ENCODE data around the gene KDM8. TPM values are rescaled to one million over a fixed set of nuclear protein-coding genes. Genes with fewer than 3 reads are reported as not detected.

KDM8 gene
- total RNA-seq, 4 donors from 2014 or later, result 2.5 to 7.1 (median 3.7) TPM

DNA sequence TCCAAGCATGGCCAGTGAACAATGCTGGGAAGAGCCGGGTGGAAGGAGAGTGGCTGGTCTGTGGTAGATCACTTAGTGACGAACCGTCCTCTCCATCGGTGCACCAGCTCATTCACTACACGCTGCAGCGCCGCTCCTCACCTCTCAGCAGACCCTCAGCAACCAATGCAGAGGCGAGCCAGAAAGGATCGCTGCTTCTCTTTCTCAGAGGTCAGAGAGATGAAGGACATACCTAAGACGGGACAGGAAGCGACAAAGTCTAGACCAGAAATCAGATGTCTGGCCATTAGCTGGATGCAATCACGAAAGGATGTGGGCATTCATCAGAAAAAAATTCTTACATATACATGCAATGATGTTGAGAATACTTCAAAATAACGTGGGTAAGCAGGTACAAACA, 38.3 kb downstream of the KDM8 start:
- no peak for DNase-seq (ENCODE audit: extremely low spot score)
- intact Hi-C loops (cut with DNase I), result loop anchor here (5.0 kb wide), 2 partner anchors 76 to 96 kb away; no protein-coding TSS in a partner anchor
- peaks cover 0 to 5% (median 0%) of the 10 kb centered on the region in 4 donors for H3K36me3 ChIP-seq
- peaks cover 63 to 93% (median 89%) of the 10 kb centered on the region in 4 donors for H3K4me1 ChIP-seq
- no peaks in the 10 kb centered on the region for H3K27me3 ChIP-seq
- peak overlapping the region; percentile 80 to 89 (median 84) for H3K27ac ChIP-seq (replicated peaks in 1 of 4)
- H3K9me3 ChIP-seq, result no peaks in the 10 kb centered on the region
- WGBS, result 80% methylated on average over 13 of the region's 13 CpGs
- H3K4me3 ChIP-seq, result no peak overlapping the region
- TF ChIP-seq, protein P1, sequence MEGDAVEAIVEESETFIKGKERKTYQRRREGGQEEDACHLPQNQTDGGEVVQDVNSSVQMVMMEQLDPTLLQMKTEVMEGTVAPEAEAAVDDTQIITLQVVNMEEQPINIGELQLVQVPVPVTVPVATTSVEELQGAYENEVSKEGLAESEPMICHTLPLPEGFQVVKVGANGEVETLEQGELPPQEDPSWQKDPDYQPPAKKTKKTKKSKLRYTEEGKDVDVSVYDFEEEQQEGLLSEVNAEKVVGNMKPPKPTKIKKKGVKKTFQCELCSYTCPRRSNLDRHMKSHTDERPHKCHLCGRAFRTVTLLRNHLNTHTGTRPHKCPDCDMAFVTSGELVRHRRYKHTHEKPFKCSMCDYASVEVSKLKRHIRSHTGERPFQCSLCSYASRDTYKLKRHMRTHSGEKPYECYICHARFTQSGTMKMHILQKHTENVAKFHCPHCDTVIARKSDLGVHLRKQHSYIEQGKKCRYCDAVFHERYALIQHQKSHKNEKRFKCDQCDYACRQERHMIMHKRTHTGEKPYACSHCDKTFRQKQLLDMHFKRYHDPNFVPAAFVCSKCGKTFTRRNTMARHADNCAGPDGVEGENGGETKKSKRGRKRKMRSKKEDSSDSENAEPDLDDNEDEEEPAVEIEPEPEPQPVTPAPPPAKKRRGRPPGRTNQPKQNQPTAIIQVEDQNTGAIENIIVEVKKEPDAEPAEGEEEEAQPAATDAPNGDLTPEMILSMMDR (IDR thresholded peaks at IDR 0.05), result no peak
- TF ChIP-seq EP300 (IDR thresholded peaks at IDR 0.05) (no peak), POLR2AphosphoS5 (IDR thresholded peaks at IDR 0.05) (no peak), POLR2A (IDR thresholded peaks at IDR 0.05; ENCODE audit: low read depth) (no peak)

DNA sequence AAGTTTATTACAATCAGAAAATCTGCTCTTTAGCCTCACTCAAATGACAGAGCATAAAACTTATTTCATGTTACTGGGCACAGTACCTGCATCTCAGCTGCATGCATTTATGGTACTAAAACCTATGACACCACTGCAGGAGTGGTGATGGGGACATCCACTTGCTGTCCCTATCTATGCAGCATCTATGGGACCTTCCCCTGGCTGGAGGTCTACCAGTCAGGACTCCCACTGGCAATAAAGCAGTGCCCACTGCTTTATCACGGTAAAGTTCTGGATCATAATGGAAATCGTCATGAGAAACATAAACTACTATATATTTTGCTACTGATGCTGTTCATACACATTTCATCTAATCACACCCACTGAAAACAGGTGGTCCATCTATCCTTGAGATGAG, 39.1 kb downstream of the KDM8 start:
- Histone ChIP-seq H3K36me3 (peaks cover 0 to 5% (median 0%) of the 10 kb centered on the region in 4 donors), H3K4me1 (peaks cover 60 to 90% (median 87%) of the 10 kb centered on the region in 4 donors), H3K9me3 (no peaks in the 10 kb centered on the region), H3K27me3 (no peaks in the 10 kb centered on the region), H3K27ac (replicated peaks in 1 of 4) (peak overlapping the region; percentile 80 to 89 (median 84)), H3K4me3 (peak overlapping the region; percentile 29 to 52 (median 42))
- no peak for TF ChIP-seq POLR2AphosphoS5 (IDR thresholded peaks at IDR 0.05)
- no peak for TF ChIP-seq POLR2A (IDR thresholded peaks at IDR 0.05; ENCODE audit: low read depth)
- no peak for TF ChIP-seq EP300 (IDR thresholded peaks at IDR 0.05)
- TF ChIP-seq, protein P1 (IDR thresholded peaks at IDR 0.05), result no peak
- WGBS, result 58% methylated on average over 2 of the region's 2 CpGs
- intact Hi-C loops (cut with DNase I), result loop anchor here (5.0 kb wide), 2 partner anchors 75 to 95 kb away; no protein-coding TSS in a partner anchor
- no peak for DNase-seq (ENCODE audit: extremely low spot score)

DNA sequence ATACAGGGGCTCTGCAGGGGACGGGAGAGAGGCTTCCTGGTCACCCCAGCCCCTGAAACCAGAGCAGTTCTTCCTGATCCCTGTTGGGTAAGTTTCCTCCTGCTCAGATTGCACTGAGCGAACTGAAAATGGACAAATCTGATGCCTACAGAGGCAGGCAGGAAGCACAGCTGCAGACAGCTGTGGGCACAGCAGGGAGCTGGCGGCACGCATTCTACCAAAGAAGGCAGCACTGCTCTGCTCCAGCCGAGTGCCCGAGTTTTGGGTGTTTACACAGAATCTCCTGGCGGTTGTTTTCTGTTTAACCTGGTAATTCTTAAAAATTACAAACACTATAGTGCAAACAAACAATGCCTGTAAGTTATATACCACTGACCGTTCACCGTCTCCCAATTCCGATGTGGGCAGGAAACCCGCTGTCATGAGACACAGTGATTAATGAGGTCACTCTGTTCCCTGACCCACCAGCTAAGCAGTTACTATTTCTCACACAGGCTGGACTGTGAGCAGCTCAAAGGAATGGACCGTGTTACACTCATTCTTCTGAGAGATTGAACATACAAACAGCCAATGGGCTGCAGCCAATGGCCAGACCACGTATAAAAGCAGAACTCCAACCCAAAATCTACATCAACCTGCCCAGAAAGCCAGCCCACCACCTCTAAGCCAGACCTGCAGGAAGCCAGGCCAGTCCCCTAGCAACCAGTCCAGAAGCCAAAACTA, 39.7 kb downstream of the KDM8 start:
- TF ChIP-seq, protein P1 (IDR thresholded peaks at IDR 0.05), result peak in 1 of 3 experiments; percentile 4
- no peak for TF ChIP-seq POLR2A (IDR thresholded peaks at IDR 0.05; ENCODE audit: low read depth)
- TF ChIP-seq POLR2AphosphoS5 (IDR thresholded peaks at IDR 0.05), result peak; percentile 74 to 83
- no peak for TF ChIP-seq EP300 (IDR thresholded peaks at IDR 0.05)
- peaks cover 0 to 5% (median 0%) of the 10 kb centered on the region in 4 donors for H3K36me3 ChIP-seq
- H3K9me3 ChIP-seq, result no peaks in the 10 kb centered on the region
- peak overlapping the region; percentile 29 to 52 (median 42) for H3K4me3 ChIP-seq
- DNase-seq (ENCODE audit: extremely low spot score), result no peak
- intact Hi-C loops (cut with DNase I), result loop anchor here (5.0 kb wide), 2 partner anchors 74 to 94 kb away; no protein-coding TSS in a partner anchor
- whole genome bisulfite sequencing, result 8% methylated on average over 10 of the region's 13 CpGs
- peak overlapping the region; percentile 80 to 89 (median 84) for H3K27ac ChIP-seq (replicated peaks in 1 of 4)
- no peaks in the 10 kb centered on the region for H3K27me3 ChIP-seq
- H3K4me1 ChIP-seq, result peaks cover 55 to 84% (median 81%) of the 10 kb centered on the region in 4 donors

DNA sequence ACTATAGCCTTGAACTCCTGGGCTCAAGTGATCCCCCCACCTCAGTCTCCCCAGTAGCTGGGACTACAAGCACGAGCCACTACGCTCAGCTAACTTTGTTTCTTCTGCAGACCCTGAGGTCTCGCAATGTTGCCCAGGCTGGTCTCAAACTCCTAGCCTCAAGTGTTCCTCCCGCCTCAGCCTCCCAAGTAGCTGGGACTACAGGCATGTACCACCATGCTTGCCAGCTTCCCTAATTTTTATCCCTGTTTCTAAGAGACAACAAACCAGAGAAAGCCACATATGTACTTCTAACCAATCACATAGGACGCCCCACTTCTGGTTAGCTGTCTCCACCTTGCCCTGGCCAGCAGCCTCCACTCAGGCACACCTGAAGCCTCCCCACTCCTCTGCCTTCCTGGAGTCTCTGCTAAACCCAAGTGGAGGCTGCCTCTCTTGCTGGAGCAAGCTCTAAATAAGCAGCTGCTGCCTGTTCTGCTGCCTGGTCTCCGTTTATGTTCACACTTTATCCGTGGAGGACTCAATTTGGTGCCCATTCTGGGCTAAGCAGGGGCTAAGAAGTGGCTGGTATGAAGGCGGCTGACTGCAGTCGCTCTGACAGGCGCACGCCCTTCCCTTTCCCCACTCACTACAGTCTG, 40.5 kb downstream of the KDM8 start:
- intact Hi-C loops (cut with DNase I), result loop anchor here (5.0 kb wide), 2 partner anchors 73 to 93 kb away; no protein-coding TSS in a partner anchor
- TF ChIP-seq EP300 (IDR thresholded peaks at IDR 0.05) (no peak), POLR2AphosphoS5 (IDR thresholded peaks at IDR 0.05) (no peak), POLR2A (IDR thresholded peaks at IDR 0.05; ENCODE audit: low read depth) (no peak)
- TF ChIP-seq, protein P1 (IDR thresholded peaks at IDR 0.05), result no peak
- H3K9me3 ChIP-seq, result no peaks in the 10 kb centered on the region
- 90% methylated on average over 11 of the region's 11 CpGs for WGBS
- H3K27ac ChIP-seq (replicated peaks in 1 of 4), result peak overlapping the region; percentile 80 to 89 (median 84)
- H3K4me1 ChIP-seq, result peaks cover 50 to 77% (median 73%) of the 10 kb centered on the region in 4 donors
- DNase-seq (ENCODE audit: extremely low spot score), result no peak
- peaks cover 0 to 5% (median 0%) of the 10 kb centered on the region in 4 donors for H3K36me3 ChIP-seq
- no peak overlapping the region for H3K4me3 ChIP-seq
- H3K27me3 ChIP-seq, result no peaks in the 10 kb centered on the region
